ENCODE data around the gene MUC13. TPM values are rescaled to one million over a fixed set of nuclear protein-coding genes. Genes with fewer than 3 reads are reported as not detected.

Gene MUC13, protein sequence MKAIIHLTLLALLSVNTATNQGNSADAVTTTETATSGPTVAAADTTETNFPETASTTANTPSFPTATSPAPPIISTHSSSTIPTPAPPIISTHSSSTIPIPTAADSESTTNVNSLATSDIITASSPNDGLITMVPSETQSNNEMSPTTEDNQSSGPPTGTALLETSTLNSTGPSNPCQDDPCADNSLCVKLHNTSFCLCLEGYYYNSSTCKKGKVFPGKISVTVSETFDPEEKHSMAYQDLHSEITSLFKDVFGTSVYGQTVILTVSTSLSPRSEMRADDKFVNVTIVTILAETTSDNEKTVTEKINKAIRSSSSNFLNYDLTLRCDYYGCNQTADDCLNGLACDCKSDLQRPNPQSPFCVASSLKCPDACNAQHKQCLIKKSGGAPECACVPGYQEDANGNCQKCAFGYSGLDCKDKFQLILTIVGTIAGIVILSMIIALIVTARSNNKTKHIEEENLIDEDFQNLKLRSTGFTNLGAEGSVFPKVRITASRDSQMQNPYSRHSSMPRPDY
- polyA plus RNA-seq (not detected in 2 replicates), polyA minus RNA-seq (not detected in 2 replicates)

- Histone ChIP-seq H3K9ac (ENCODE audit: low read length) (no peak within 1 kb of the TSS), H3K4me2 (ENCODE audit: low read length) (no peak within 1 kb of the TSS), H3K79me2 (replicated peaks; ENCODE audit: insufficient read depth, low read length) (no peaks in the 10 kb centered on the region), H2AFZ (ENCODE audit: low read depth, low read length) (no peak within 1 kb of the TSS), H3K27ac (ENCODE audit: low read length) (no peak within 1 kb of the TSS), H3K9me2 (ENCODE audit: insufficient read depth, low read length) (no peaks in the 10 kb centered on the region), H3K27me3 (ENCODE audit: insufficient read depth, low read depth, low read length) (no peaks in the 10 kb centered on the region), H3K9me3 (ENCODE audit: low read length) (no peaks in the 10 kb centered on the region), H3K36me3 (ENCODE audit: insufficient read depth, low read length) (no peaks in the 10 kb centered on the region), H3K4me3 (ENCODE audit: low read length) (no peak within 1 kb of the TSS), H3F3A (ENCODE audit: insufficient read depth, low read length, poor library complexity, severe bottlenecking) (no peaks in the 10 kb centered on the region), H4K20me1 (ENCODE audit: insufficient read depth) (no peaks in the 10 kb centered on the region)
- TF ChIP-seq SMC3 (conservative IDR thresholded peaks at IDR 0.05; ENCODE audit: poor library complexity) (no peak), EZH2 (IDR thresholded peaks at IDR 0.05; ENCODE audit: borderline replicate concordance, insufficient read depth, low read length, poor library complexity, severe bottlenecking) (no peak), MXI1 (conservative IDR thresholded peaks at IDR 0.05; ENCODE audit: poor library complexity, severe bottlenecking) (no peak), TAF1 (IDR thresholded peaks at IDR 0.05; ENCODE audit: low read depth) (no peak), EP300 (conservative IDR thresholded peaks at IDR 0.05; ENCODE audit: poor library complexity, severe bottlenecking) (no peak), POLR2AphosphoS5 (IDR thresholded peaks at IDR 0.05) (no peak), CTCF (IDR thresholded peaks at IDR 0.05; ENCODE audit: poor library complexity, severe bottlenecking) (no peak), RAD21 (conservative IDR thresholded peaks at IDR 0.05) (no peak)
- TF ChIP-seq, protein P1, sequence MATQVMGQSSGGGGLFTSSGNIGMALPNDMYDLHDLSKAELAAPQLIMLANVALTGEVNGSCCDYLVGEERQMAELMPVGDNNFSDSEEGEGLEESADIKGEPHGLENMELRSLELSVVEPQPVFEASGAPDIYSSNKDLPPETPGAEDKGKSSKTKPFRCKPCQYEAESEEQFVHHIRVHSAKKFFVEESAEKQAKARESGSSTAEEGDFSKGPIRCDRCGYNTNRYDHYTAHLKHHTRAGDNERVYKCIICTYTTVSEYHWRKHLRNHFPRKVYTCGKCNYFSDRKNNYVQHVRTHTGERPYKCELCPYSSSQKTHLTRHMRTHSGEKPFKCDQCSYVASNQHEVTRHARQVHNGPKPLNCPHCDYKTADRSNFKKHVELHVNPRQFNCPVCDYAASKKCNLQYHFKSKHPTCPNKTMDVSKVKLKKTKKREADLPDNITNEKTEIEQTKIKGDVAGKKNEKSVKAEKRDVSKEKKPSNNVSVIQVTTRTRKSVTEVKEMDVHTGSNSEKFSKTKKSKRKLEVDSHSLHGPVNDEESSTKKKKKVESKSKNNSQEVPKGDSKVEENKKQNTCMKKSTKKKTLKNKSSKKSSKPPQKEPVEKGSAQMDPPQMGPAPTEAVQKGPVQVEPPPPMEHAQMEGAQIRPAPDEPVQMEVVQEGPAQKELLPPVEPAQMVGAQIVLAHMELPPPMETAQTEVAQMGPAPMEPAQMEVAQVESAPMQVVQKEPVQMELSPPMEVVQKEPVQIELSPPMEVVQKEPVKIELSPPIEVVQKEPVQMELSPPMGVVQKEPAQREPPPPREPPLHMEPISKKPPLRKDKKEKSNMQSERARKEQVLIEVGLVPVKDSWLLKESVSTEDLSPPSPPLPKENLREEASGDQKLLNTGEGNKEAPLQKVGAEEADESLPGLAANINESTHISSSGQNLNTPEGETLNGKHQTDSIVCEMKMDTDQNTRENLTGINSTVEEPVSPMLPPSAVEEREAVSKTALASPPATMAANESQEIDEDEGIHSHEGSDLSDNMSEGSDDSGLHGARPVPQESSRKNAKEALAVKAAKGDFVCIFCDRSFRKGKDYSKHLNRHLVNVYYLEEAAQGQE (IDR thresholded peaks at IDR 0.05; ENCODE audit: borderline replicate concordance), result no peak
These were observed at the start of gene MUC13 for GRCh38 chr3:124934577-124934976. Gene MUC13, minus strand, starts transcription at chr3:124934751. Its CDS starts 39 bp downstream, at chr3:124934712.

DNA sequence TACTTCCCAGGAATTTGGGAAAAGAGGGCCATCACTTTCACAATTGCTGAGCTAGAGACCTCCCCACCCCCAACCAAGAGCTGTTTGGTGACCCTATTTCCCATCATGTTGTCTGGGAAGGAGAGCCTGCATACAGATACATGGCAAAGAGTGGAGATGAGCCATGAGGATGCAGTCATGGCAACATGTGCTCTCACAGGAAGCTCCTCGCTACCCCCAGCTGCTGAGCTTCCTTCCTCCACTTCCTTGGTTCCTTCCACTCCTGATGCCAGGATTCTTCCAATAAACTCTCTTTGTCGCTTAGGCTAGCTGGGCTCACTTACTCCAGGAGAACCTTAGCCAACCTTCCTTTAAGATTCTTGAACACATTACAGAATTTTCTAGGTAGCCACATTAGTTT, 48.3 kb upstream of the MUC13 start:
- Histone ChIP-seq H3K27ac (ENCODE audit: low read length) (no peak overlapping the region), H3K9me2 (ENCODE audit: insufficient read depth, low read length) (no peaks in the 10 kb centered on the region), H3K36me3 (ENCODE audit: insufficient read depth, low read length) (no peaks in the 10 kb centered on the region), H3K4me2 (ENCODE audit: low read length) (no peak overlapping the region), H3K9ac (ENCODE audit: low read length) (no peak overlapping the region), H3K4me3 (ENCODE audit: low read length) (no peak overlapping the region), H3F3A (ENCODE audit: insufficient read depth, low read length, poor library complexity, severe bottlenecking) (no peaks in the 10 kb centered on the region), H4K20me1 (ENCODE audit: insufficient read depth) (no peaks in the 10 kb centered on the region), H3K79me2 (replicated peaks; ENCODE audit: insufficient read depth, low read length) (no peaks in the 10 kb centered on the region), H2AFZ (ENCODE audit: low read depth, low read length) (no peak overlapping the region), H3K27me3 (ENCODE audit: insufficient read depth, low read depth, low read length) (no peaks in the 10 kb centered on the region), H3K9me3 (ENCODE audit: low read length) (no peaks in the 10 kb centered on the region)
- TF ChIP-seq TAF1 (IDR thresholded peaks at IDR 0.05; ENCODE audit: low read depth), result no peak
- no peak for TF ChIP-seq MXI1 (conservative IDR thresholded peaks at IDR 0.05; ENCODE audit: poor library complexity, severe bottlenecking)

Measured in neural cell (in vitro differentiated cells).